GM21390 (cell line): ENCODE measurements around the gene CRTAP.
"Not testable (repeated sequence)": the region's sequence is repeated elsewhere in the genome, so short reads cannot be mapped to it uniquely, and the experiment has no call there.

ENCODE experiments used
- ATAC-seq: cut with Tn5 transposase; IDR thresholded peaks from one replicate; pipeline ENCODE4 v1.9.1; 2021; ENCODE audit not compliant: unreplicated experiment

CRTAP gene

DNA sequence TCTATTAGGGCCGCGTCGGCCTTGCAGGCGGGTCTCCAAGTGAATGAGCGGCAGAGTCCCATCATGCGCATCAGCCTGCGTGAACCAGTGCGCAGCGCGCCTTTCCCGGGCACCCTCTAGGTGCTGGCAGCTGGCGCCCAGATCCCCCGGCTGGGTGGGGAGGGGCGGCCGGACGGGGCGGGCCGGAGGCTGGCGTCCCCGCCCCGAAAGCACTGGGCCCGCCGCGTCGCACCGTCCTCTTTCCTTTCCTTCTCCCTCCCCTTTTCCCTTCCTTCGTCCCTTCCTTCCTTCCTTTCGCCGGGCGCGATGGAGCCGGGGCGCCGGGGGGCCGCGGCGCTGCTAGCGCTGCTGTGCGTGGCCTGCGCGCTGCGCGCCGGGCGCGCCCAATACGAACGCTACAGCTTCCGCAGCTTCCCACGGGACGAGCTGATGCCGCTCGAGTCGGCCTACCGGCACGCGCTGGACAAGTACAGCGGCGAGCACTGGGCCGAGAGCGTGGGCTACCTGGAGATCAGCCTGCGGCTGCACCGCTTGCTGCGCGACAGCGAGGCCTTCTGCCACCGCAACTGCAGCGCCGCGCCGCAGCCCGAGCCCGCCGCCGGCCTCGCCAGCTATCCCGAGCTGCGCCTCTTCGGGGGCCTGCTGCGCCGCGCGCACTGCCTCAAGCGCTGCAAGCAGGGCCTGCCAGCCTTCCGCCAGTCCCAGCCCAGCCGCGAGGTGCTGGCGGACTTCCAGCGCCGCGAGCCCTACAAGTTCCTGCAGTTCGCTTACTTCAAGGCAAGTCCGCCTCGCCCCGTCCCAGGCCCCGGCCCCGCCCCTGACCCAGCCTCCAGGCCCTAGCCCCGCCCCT, at the start of gene CRTAP:
TSS of gene CRTAP (plus strand) at position 243 of the 850 bp plus-strand sequence. CDS start at position 307, 64 bp downstream.
- ATAC-seq: peak; percentile 82

DNA sequence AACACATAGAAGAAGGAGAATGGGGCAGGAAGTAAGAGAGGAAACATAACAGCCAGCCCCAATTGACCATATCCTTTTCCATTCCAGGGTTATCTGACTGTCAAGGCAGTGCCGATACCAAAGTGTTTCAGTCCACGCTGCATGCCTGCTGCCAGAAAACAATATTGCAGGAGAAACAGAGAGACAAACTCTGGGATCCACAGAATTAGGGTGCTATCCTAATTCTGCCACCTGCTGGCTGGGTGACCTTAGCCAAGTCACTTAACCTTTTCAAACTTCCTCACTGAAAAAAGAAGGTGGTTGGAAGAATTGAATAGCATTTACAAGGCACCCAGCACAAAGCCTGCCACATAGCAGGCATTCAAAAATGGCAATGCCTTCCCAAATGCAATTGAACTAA, 48.9 kb upstream of the CRTAP start:
- ATAC-seq: no peak

DNA sequence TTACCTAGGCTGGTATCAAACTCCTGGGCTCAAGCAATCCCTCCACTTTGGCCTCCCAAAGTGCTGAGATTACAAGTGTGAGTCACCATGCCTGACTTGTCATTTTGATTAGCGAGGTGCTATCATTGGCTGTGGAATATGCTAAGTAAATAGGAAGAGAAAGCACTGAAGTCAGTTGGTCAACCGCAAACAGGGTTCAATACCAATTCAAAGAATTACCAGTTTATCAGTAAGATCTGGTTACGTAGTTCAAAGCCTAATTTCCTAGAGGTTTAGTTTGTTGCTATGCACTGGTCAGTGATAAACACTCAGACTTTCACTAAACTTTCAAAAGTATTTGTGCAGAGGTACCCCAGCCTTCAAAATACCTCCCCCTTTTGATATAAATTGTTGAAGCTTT, 46.3 kb upstream of the CRTAP start:
- no peak for ATAC-seq

DNA sequence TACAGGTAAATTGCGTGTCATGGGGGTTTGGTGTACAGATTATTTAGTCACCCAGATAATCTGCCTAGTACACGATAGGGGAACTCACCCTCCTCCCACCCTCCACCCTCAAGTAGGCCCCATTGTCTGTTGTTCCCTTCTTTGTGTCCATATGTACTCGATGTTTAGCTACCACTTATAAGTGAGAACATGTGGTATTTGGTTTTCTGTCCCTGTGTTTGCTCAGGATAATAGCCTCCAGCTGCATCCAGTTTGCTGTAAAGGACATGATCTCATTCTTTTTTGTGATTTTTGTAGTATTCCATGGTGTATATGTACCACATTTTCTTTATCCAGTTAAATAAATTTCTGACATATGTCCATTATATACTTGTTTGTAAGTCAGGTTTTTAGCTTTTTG, 44.0 kb upstream of the CRTAP start:
- ATAC-seq: not testable (repeated sequence)

DNA sequence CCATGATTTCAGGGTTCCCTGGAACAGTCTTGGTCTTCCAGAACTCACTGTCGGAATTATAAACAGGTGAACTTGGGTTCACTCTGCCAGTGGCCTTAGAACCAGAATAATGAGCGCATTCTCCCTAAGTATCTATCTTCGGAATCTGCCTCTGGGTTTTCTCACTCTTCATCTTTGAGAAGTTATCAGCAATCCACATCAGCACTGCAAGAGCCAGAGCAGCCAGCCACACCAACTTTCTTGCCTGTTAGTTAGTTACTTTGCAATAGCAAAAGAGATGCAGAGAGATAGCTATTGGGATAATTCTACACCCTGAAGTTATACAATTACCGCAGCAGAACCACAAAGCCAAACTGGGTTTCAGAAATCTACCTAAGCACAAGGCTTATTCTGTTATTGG, 42.6 kb upstream of the CRTAP start:
- no peak for ATAC-seq

DNA sequence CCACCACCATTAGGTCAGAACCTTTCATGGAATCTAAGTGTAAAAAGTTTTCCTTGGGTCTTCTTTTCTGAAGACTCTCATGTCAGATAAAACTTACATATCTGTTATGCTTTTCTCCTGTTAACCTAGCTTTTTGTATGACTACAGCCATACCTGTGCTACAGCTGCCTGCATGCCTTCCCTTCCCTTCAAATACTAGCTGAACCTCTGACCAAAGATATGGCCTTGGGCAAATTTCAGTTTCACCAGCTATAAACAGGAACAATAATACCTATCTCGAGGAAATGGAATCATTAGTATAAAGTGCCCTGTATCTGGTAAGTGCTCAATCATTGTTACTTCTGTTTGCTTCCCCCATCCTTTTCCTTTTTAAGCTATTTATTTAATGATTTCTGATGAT, 41.9 kb upstream of the CRTAP start:
- no peak for ATAC-seq

DNA sequence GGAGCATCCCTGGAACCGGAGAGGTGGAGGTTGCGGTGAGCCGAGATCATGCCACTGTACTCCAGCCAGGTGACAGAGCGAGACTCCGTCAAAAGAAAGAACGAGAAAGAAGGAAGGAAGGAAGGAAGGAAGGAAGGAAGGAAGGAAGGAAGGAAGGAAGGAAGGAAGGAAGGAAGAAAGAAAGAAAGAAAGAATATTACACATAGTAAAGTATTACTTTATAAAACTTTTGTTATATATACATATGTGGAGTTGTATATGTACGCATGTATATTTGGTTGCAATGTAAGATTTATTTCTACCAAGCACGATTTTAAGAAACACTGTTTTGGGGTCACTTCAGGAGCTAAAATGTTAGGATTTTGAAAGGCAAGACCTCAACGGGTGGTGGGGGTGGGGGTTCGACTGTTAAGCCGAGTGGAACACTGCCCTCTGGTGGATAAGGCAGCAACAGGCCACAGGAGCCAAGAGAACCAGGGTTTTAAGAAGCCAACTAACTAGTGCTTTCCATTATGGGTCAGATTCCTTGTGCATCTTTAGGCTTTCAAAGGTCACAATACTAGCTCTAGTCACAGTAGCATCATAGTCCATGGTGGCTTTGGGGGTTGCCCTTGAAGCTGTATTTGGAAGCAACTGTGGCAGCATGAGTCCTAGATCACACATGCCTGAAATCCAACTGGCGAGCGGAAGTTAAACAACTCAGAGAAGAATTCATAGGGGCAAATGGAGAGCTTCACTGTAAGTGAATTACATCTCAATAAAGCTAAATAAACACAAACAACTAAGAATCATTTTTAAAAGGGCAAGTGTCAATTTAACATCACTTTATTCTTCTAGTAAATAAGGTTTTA, 39.4 kb upstream of the CRTAP start:
- ATAC-seq: peak; percentile 69

DNA sequence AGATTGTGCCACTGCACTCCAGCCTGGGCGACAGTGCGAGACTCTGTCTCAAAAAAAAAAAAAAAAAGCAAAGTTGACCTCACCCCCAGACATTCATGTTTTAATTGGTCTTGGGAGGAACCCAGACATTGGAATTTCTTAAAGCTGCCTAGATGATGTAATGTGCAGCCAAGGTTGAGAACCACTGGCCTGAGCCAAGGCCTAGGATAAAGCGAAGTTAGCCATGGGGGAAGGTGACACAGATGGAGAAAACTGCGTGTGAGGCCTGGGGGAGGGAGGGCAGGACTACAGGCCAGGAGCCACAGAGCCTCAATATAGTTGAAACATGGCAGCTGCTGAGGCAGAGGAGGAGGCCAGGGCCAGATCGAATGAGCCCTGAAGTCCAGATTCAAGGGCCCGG, 37.8 kb upstream of the CRTAP start:
- ATAC-seq: no peak

DNA sequence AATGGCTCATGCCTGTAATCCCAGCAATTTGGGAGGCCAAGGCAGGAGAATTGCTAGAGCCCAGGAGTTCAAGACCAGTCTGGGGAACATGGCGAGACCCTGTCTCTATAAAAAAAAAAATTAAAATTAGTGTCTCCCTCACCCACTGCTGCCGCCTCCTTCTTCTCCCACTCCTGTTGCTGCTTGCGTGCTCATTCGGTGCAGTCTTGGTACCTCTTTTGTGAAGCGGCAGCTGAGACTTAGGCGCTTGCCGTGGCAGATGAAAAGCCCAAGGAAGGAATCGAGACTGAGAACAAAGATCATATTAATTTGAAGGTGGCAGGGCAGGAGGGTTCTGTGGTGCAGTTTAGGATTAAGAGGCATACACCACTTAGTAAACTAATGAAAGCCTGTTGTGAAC, 36.9 kb upstream of the CRTAP start:
- no peak for ATAC-seq

DNA sequence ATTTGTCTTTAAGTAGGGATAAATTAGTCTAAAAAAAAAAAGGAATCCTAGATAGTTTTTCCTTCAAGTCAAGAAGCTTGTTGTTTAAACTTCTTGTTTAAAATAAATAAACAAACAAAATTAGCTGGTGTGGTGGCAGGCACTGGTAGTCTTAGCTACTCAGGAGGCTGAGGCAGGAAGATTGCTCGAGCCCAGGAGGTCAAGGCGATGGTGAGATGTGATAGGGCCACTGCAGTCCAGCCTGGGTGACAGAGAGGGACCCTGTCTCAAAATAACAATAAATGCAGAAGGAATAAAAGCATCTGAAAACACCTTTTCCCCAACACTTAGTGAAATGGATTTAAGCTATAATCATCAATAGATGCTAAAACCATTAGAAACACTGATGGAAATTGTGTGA, 35.8 kb upstream of the CRTAP start:
- ATAC-seq: no peak

DNA sequence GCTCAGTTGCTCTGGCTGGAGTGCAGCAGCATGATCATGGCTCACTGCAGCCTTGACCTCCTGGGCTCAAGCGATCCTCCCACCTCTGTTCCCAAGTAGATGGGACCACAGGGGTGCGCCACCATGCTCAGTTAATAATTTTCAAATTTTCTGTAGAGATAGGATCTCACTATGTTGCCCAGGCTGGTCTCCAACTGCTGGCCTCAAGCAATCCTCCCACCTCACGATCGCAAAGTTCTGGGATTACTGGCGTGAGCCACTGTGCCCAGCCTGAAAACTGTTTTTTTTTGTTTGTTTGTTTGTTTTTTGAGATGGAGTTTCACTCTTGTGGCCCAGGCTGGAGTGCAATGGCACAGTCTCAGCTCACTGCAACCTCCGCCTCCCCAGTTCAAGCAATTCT, 34.0 kb upstream of the CRTAP start:
- not testable (repeated sequence) for ATAC-seq

DNA sequence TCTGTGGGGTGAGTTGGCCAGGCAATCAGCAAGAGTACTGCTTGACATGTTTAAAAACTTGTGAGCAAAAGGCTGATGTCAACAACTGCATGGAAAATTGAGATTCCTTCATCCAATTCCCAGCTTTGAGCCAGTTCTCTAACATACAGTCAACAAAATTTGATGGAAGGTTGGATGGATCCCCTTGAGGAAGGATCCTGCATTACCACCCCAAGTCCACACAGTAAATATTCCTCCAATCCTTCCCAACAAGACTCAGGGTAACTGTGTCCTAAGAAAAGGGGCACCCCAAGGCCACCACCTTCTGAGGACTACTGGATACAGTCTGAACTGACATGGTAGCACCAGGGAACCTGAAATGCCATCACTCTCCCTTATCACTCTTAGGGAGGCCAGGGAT, 32.0 kb upstream of the CRTAP start:
- no peak for ATAC-seq

DNA sequence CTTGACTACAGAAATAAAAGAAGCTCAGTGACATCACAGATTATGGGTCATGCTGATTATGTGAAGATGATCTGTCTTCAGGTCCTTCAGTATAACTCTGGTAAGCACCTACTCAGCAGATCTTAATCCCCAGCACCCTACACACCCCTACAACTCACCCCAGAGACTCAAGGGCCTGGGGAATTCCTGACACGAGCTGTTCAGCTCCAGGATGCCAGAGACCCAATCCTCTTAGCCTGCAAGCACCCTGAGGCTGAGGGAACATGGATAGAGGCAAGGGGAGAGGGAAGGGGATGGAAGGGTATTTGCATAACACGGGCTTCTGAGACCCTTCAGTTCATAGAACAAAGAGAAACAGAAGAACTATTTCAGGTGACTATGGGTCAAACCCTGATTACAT, 29.9 kb upstream of the CRTAP start:
- no peak for ATAC-seq

DNA sequence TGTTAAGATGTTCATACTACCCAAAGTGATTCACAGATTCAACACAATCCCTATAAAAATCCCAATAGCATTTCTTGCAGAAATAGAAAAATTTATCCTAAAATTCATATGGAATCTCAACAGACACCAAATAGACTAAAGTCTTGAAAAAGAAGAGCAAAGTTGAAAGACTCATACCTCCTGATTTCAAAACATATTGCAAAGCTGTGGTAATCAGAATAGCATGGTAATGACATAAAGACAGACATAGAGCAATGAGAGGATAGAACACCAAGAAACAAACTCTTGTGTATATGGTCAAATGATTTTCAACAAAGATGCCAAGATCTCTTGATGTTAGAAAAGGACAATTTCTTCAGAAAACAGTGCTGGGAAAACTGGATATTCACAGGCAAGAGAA, 25.1 kb upstream of the CRTAP start:
- no peak for ATAC-seq

DNA sequence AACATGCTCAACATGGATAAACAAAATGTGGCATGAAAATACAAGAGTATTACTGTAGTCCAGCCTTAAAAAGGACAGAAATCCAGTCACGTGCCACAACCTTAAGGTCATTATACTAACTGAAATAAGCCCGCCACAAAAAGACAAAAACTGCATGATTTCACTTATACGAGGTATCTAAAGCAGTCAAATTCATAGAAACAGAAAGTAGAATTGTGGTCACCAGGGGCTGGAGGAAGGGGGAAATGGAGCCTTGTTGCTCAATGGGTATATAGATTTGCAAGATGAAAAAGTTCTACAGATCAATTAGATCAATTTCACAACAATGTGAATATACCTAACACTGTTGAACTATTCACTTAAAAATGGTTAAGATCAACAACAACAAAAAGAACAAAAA, 24.3 kb upstream of the CRTAP start:
- ATAC-seq: peak; percentile 92

DNA sequence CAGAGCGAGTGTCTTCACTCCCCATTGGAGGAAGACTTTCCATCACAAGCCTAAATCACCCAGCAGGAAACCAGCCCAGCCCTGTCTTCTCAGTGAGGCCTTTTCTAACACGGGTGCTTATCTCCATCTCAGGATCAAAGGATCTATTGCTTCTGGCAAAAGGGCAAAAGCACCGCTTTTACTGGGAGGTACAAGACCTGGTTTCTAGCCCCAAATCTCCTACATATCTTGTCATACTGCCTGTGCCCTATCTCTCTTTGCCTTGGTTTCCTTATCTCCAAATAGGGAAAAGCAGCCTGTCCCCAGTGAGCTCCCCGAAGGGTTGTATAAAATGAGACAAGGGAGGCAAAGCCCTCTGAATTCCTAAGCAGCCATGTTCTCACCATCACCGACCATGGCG, 22.1 kb upstream of the CRTAP start:
- no peak for ATAC-seq

DNA sequence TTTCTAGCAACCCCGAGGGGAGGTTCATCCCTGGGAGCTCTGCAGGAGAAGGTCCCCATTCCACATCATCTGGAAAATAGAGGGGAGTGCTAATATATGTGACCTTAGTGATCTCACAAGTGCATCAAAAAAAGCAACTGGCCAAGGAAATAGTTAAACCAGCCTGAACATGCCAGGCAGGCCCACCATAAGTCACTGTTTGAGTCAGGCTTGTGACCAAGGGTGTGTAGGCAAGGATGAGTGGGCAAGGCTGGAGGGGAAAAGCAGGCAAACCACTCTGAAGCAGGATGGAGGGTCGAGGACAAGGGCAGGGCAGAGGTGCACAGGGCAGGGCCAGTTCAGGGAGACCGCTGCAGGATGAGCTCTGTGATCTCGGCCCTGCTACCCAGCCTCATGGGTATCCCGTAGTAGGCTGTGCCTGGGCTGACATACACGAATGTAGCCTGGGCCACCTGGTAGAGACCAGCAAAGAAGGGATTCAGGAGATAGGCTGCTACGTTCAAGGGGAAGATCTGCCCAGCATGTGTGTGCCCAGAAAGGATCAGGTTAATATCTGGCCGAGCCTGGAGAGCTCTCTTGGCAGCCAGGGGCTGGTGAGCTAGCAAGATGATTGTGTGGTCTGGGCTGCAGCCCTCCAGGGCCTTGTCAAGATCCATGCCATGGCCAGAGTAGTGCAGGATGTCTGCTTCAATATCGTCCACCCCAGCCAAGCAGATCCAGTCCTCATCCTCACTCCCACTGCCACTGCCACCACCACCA, 21.1 kb upstream of the CRTAP start:
- no peak for ATAC-seq

DNA sequence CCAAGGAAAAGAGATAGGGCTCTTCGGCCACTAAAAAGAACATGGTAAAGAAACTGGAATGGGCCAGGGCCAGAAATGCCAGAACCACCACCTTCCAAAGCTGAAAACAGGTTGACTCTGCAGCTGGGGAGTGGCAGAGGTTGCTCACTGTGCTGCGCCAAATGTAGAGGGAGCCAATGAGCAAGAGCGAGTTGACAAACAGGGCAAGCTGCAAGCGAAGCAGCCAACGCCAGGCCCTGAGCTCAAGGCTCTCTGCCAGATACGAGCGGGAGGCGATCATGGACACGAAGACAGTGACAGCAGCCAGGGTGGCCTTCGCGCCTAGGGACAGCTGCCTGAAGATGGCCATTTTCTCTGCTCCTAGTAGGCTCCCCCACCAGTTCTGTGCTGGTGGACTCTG, 20.0 kb upstream of the CRTAP start:
- no peak for ATAC-seq

DNA sequence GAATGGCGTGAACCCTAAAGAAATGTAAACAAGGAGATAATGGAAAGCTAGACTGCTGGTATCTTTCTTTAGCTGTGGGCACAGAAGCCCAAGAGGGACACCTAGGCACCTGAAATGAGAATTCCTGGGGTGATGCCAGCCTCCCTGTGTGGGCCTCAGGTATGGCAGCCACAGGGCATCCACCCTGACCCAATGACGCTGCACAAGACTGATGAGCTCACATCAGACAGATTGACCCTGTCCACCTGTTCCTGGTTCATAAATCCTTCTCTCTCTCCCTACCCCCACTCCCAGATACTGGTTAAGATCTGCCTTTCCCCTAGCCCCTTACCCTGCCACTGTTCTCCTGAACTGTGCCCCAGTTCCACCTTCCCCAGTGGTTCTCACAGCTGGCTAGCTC, 18.4 kb upstream of the CRTAP start:
- ATAC-seq: no peak

DNA sequence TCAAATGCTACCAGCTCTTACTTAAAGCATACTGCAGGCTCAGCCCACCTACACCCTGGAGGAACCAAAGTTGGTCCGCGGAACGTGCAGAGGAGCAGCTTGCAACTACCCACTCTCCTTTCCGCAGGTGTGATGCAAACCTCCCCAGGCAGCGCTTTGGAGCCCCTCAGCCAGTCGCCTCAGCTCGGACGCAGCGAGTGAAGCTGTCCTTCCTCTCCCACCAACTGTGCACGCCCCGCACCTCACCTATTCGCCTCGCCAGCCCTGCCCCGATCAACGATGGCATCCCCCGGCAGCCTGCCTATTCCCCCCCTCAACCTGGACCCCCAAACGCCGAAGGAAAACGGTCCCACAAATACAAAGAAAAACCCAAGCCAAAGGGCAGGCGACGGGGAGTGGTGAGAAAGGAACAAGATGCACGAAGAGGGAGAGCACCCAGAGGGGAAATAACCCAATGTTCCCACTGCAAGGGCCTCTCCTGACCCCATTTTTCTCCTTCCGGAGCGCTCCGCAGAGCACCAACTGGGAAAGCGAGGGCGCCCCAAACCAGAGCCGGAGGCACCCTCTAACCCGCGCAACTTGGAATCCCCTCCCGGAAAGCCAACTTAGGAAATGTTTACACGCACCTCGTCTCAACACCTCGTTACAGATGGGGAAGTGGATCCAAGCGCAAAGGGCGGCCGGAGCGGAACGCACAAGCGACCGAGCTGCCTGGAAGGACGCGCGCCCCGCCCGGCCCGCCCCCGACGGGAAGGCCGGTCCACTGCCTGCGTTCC, 17.5 kb upstream of the CRTAP start:
- peak; percentile 50 for ATAC-seq
